Hippocampal formation (tissue), 2 donors: ENCODE results near the gene GOSR2.

Experiments used
- DNase-seq, 2 donors: peaks; one replicate each; lab custom pipeline; 2025; lab: John Stamatoyannopoulos, UW

Gene GOSR2

GRCh38 chr17:46991617-46992016, 68.7 kb downstream of the GOSR2 start:
- no peak for DNase-seq
